ENCODE data around the gene TTC39C.
"Not testable (repeated sequence)": the region's sequence is repeated elsewhere in the genome, so short reads cannot be mapped to it uniquely, and the experiment has no call there.

GRCh38 chr18:24028946-24029345 is 14.4 kb downstream of the TTC39C start:
- TF ChIP-seq, protein P1, sequence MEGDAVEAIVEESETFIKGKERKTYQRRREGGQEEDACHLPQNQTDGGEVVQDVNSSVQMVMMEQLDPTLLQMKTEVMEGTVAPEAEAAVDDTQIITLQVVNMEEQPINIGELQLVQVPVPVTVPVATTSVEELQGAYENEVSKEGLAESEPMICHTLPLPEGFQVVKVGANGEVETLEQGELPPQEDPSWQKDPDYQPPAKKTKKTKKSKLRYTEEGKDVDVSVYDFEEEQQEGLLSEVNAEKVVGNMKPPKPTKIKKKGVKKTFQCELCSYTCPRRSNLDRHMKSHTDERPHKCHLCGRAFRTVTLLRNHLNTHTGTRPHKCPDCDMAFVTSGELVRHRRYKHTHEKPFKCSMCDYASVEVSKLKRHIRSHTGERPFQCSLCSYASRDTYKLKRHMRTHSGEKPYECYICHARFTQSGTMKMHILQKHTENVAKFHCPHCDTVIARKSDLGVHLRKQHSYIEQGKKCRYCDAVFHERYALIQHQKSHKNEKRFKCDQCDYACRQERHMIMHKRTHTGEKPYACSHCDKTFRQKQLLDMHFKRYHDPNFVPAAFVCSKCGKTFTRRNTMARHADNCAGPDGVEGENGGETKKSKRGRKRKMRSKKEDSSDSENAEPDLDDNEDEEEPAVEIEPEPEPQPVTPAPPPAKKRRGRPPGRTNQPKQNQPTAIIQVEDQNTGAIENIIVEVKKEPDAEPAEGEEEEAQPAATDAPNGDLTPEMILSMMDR (IDR thresholded peaks at IDR 0.05 in 8 of 11, conservative IDR thresholded peaks at IDR 0.05 in 3 of 11), result not testable (repeated sequence)
- not testable (repeated sequence) for TF ChIP-seq POLR2AphosphoS5 (IDR thresholded peaks at IDR 0.05)
